Measurements from ENCODE around the gene MYNN. TPM values are rescaled to one million over a fixed set of nuclear protein-coding genes. Genes with fewer than 3 reads are reported as not detected.

The MYNN gene
- total RNA-seq, 1 donor from 2014 or later, result 14.5 TPM

GRCh38 chr3:169787791-169788190 lies 14.6 kb downstream of the MYNN start:
- DNase-seq (ENCODE audit: low spot score), result no peak
- Mint-ChIP-seq H3K4me3 (no peak overlapping the region), H3K9me3 (no peaks in the 10 kb centered on the region), H3K27me3 (ENCODE audit: insufficient read depth) (no peaks in the 10 kb centered on the region), H3K27ac (no peak overlapping the region), H3K4me1 (ENCODE audit: low read depth) (peaks cover 12% of the 10 kb centered on the region), H3K36me3 (ENCODE audit: low read depth) (peaks cover 42% of the 10 kb centered on the region)
- intact Hi-C loops (cut with micrococcal nuclease), result no loop called here

GRCh38 chr3:169790219-169790618 lies 17.0 kb downstream of the MYNN start:
- Mint-ChIP-seq H3K4me3 (no peak overlapping the region), H3K27ac (no peak overlapping the region), H3K27me3 (ENCODE audit: insufficient read depth) (no peaks in the 10 kb centered on the region), H3K4me1 (ENCODE audit: low read depth) (peaks cover 12% of the 10 kb centered on the region), H3K36me3 (ENCODE audit: low read depth) (peaks cover 45% of the 10 kb centered on the region), H3K9me3 (no peaks in the 10 kb centered on the region)
- intact Hi-C loops (cut with micrococcal nuclease), result no loop called here
- no peak for DNase-seq (ENCODE audit: low spot score)

DNA sequence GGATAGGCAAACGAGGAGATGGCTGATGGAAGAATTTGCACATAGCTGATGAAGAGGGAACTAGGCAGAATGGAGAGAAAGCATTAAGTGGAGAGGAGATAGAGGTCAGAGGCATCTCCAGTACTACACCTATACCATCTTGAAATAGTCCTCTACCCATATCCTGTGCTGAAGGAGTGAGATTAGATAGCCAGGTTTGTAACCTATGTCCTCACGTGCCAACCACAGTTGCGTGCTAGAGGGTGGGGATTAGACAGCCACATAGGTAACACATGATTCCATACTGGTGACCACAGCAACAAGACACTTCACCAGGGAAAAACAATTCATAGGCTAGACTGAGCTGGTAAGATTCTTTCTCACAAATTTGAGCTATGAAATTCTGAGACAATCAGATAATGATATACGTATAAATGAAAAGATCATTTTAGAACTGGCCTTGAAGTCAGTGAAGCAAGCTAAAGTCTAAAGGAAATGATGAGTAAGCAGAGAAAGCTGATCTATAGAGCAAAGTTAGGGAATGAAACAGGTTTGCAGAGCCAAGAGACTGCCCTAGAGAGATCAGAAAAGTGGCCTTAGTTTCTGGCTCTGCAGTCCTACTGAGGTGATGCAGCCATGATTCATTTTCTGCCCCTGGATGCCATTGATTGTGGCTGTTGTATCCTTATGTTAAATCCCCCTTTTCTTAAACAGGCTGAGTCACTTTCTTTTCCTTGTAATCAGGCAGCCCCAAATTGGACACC lies 17.7 kb downstream of the MYNN start:
- no peak overlapping the region for H3K27ac Mint-ChIP-seq
- intact Hi-C loops (cut with micrococcal nuclease), result no loop called here
- no peaks in the 10 kb centered on the region for H3K9me3 Mint-ChIP-seq
- H3K4me1 Mint-ChIP-seq (ENCODE audit: low read depth), result peaks cover 12% of the 10 kb centered on the region
- DNase-seq (ENCODE audit: low spot score), result no peak
- peaks cover 41% of the 10 kb centered on the region for H3K36me3 Mint-ChIP-seq (ENCODE audit: low read depth)
- no peak overlapping the region for H3K4me3 Mint-ChIP-seq
- no peaks in the 10 kb centered on the region for H3K27me3 Mint-ChIP-seq (ENCODE audit: insufficient read depth)

DNA sequence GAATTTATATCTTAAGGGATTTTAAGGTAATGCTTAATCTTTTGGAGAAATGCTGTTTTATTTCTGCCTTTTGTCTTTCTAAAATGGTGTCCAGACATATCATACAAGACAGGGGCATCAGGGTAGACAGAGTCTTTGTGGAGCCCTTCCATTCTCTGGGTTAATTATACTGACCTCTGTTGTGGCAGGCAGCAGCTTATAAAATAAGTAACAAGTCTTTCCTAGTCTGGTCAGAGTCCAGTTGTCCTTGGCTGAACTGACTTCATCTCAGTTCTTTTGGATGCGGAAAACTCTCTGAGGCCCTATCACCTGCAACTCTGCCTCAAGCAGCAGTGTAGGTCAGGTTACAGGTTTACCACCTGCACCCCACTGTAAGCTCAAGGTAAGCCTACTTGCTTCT lies 19.2 kb downstream of the MYNN start:
- Mint-ChIP-seq H3K27ac (no peak overlapping the region), H3K4me1 (ENCODE audit: low read depth) (peaks cover 12% of the 10 kb centered on the region), H3K27me3 (ENCODE audit: insufficient read depth) (no peaks in the 10 kb centered on the region), H3K36me3 (ENCODE audit: low read depth) (peaks cover 30% of the 10 kb centered on the region), H3K9me3 (no peaks in the 10 kb centered on the region), H3K4me3 (no peak overlapping the region)
- intact Hi-C loops (cut with micrococcal nuclease), result loop anchor here (2.0 kb wide), 1 partner anchor 14 kb away; no protein-coding TSS in a partner anchor
- no peak for DNase-seq (ENCODE audit: low spot score)

DNA sequence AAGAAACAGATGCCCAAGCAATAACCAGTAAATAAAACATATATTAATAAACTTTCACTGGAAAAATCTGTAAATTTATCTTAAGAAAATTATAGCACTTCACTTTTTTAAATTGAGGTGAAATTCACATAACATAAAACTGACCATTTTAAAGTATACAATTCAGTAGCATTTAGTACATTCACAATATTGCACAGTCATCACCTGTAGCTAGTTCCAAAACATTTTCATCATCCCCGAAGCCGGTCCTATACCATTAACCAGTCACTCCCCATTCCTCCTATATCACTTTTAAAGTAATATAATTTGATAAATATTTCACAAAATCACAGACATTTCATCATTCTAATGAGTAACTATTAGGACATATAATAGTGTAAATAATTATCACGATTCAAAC lies 31.5 kb downstream of the MYNN start:
- DNase-seq (ENCODE audit: low spot score), result no peak
- no peaks in the 10 kb centered on the region for H3K9me3 Mint-ChIP-seq
- intact Hi-C loops (cut with micrococcal nuclease), result no loop called here
- no peak overlapping the region for H3K4me3 Mint-ChIP-seq
- no peaks in the 10 kb centered on the region for H3K27me3 Mint-ChIP-seq (ENCODE audit: insufficient read depth)
- H3K27ac Mint-ChIP-seq, result no peak overlapping the region
- H3K4me1 Mint-ChIP-seq (ENCODE audit: low read depth), result peaks cover 14% of the 10 kb centered on the region
- H3K36me3 Mint-ChIP-seq (ENCODE audit: low read depth), result peaks cover 7% of the 10 kb centered on the region

- intact Hi-C loops (cut with micrococcal nuclease), result no loop called here
- Mint-ChIP-seq H3K27ac (peak overlapping the region; percentile 20), H3K27me3 (ENCODE audit: insufficient read depth) (no peaks in the 10 kb centered on the region), H3K4me1 (ENCODE audit: low read depth) (peaks cover 45% of the 10 kb centered on the region), H3K36me3 (ENCODE audit: low read depth) (peaks cover 3% of the 10 kb centered on the region), H3K9me3 (no peaks in the 10 kb centered on the region), H3K4me3 (peak overlapping the region; percentile 19)
- no peak for DNase-seq (ENCODE audit: low spot score)
These were observed 36.1 kb downstream of the MYNN start for GRCh38 chr3:169809230-169809795.

DNA sequence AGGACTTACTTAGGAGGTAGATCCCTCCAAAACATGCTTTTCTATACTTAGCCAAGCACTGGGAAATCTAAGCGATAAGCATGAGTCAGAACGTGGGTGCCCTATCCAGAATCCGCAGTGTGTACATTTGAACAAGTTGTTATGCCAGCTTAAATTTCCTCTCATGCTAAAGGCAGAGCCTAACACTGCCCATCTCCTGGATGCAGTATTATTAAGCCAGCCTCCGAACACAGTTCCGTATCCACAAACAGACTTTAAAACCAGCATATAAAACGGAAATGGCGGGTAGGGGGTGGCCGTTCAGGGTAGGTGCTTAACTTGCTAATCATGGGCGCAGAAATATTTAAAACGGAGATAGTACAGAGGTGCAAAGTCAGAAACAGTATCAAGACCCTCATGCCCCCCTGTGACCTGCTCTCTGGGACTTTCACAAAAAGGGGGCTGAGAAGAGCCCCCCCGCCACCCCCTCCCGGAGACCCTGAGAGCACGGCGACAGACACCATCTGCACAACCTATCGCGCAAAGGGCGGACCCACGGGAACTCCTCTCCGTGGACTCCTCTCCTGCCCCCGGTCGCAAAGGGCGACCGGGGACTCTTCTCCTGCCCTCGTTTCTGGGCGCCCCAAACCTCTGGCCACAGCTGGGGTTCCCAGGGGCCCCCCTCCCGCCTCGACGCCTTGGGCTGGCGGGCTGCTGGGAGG lies 38.6 kb downstream of the MYNN start:
- Mint-ChIP-seq H3K27me3 (ENCODE audit: insufficient read depth) (peaks cover 5% of the 10 kb centered on the region), H3K27ac (peak overlapping the region; percentile 89), H3K36me3 (ENCODE audit: low read depth) (peaks cover 11% of the 10 kb centered on the region), H3K4me1 (ENCODE audit: low read depth) (peaks cover 49% of the 10 kb centered on the region), H3K4me3 (peak overlapping the region; percentile 83), H3K9me3 (peaks cover 22% of the 10 kb centered on the region)
- peak; percentile 12 for DNase-seq (ENCODE audit: low spot score)
- intact Hi-C loops (cut with micrococcal nuclease), result loop anchor here (2.0 to 5.0 kb wide), 3 partner anchors 47 to 246 kb away; partner anchors contain the start of genes GPR160 and TERC

GRCh38 chr3:169812332-169813235 lies 39.4 kb downstream of the MYNN start, which contains the start of the genes LRRC34 and LRRIQ4:
TSS of gene LRRC34 (minus strand) at chr3:169812904. CDS start at chr3:169812548, 356 bp downstream.
TSS of gene LRRIQ4 (plus strand) at chr3:169812870. CDS start at chr3:169821922, 9,052 bp downstream.
- Mint-ChIP-seq H3K4me1 (ENCODE audit: low read depth) (peaks cover 49% of the 10 kb centered on the region), H3K27ac (peak within 1 kb of the TSS; percentile 89), H3K36me3 (ENCODE audit: low read depth) (peaks cover 11% of the 10 kb centered on the region), H3K4me3 (peak within 1 kb of the TSS; percentile 83), H3K9me3 (peaks cover 22% of the 10 kb centered on the region), H3K27me3 (ENCODE audit: insufficient read depth) (peaks cover 6% of the 10 kb centered on the region)
- intact Hi-C loops (cut with micrococcal nuclease), result loop anchor here (1.0 to 5.0 kb wide), 7 partner anchors 39 to 545 kb away; partner anchors contain the start of genes GPR160, MYNN, SKIL and TERC
- peak; percentile 64 for DNase-seq (ENCODE audit: low spot score)

DNA sequence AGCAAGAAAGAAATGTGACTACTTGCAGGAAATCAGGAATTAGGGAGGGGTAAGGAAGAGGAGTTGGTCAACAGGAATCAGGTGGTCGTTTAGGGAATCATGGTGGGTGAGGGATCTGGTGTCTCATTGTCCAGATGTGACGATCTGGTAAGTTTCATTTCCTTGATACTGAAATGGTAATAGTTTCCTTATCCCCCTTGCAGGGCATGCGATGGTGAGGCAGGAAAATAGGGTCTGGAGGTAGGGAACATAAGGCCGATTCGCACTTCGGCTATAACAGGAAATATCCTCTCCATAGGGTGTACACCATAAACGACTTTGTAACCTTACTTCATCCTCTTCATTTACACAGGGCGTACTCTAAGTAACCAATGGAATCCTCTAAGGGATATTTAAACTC lies 40.1 kb downstream of the MYNN start:
- Mint-ChIP-seq H3K9me3 (peaks cover 22% of the 10 kb centered on the region), H3K27ac (peak overlapping the region; percentile 87), H3K4me3 (peak overlapping the region; percentile 83), H3K36me3 (ENCODE audit: low read depth) (peaks cover 10% of the 10 kb centered on the region), H3K27me3 (ENCODE audit: insufficient read depth) (peaks cover 12% of the 10 kb centered on the region), H3K4me1 (ENCODE audit: low read depth) (peaks cover 48% of the 10 kb centered on the region)
- no peak for DNase-seq (ENCODE audit: low spot score)
- intact Hi-C loops (cut with micrococcal nuclease), result loop anchor here (1.0 to 5.0 kb wide), 7 partner anchors 40 to 544 kb away; partner anchors contain the start of genes GPR160, MYNN, SKIL and TERC

- DNase-seq (ENCODE audit: low spot score), result peak; percentile 71
- H3K4me3 Mint-ChIP-seq, result peak overlapping the region; percentile 83
- intact Hi-C loops (cut with micrococcal nuclease), result loop anchor here (1.0 to 5.0 kb wide), 7 partner anchors 41 to 543 kb away; partner anchors contain the start of genes GPR160, MYNN, SKIL and TERC
- H3K4me1 Mint-ChIP-seq (ENCODE audit: low read depth), result peaks cover 41% of the 10 kb centered on the region
- H3K27me3 Mint-ChIP-seq (ENCODE audit: insufficient read depth), result peaks cover 17% of the 10 kb centered on the region
- peaks cover 22% of the 10 kb centered on the region for H3K9me3 Mint-ChIP-seq
- peak overlapping the region; percentile 87 for H3K27ac Mint-ChIP-seq
- H3K36me3 Mint-ChIP-seq (ENCODE audit: low read depth), result peaks cover 8% of the 10 kb centered on the region
These were observed 40.7 kb downstream of the MYNN start for GRCh38 chr3:169813757-169814517.

DNA sequence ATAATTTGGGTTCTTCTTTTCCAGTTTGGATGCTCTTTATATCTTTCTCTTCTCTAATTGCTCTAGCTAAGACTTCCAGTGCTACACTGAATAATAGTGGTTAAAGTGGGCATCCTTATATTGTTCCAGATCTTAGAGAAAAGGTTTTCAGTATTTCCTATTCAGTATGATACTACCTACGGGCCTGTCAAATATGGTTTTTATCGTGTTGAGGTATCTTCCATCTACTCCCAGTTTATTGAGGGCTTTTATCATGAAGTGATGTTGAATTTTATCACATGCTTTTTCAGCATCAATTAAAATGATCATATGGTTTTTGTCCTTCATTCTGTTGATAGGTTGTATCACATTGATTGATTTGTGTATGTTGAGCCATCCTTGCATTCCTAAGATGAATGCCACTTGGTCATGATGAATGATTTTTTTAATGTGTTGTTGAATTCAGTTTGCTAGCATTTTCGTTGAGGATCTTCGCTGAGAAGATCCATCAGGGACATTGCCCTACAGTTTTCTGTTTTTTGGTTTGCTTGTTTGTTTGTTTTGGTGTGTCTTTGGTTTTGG lies 42.5 kb downstream of the MYNN start:
- H3K4me1 Mint-ChIP-seq (ENCODE audit: low read depth), result peaks cover 34% of the 10 kb centered on the region
- H3K27me3 Mint-ChIP-seq (ENCODE audit: insufficient read depth), result peaks cover 26% of the 10 kb centered on the region
- intact Hi-C loops (cut with micrococcal nuclease), result no loop called here
- no peak overlapping the region for H3K27ac Mint-ChIP-seq
- peaks cover 8% of the 10 kb centered on the region for H3K36me3 Mint-ChIP-seq (ENCODE audit: low read depth)
- peaks cover 22% of the 10 kb centered on the region for H3K9me3 Mint-ChIP-seq
- no peak overlapping the region for H3K4me3 Mint-ChIP-seq
- no peak for DNase-seq (ENCODE audit: low spot score)
